Measurements from ENCODE around the gene ZNF346. TPM values are rescaled to one million over a fixed set of nuclear protein-coding genes. Genes with fewer than 3 reads are reported as not detected.

The ZNF346 gene
- total RNA-seq, 1 donor from 2014 or later: 27.1 TPM

Other genes starting within 250 kb of the ZNF346 start
- not detected for gene UNC5A, start 212.1 kb upstream of the ZNF346 start, total RNA-seq
- 21.1 TPM for gene HK3, start 123.3 kb upstream of the ZNF346 start, total RNA-seq
- gene UIMC1, start 15.9 kb upstream of the ZNF346 start, total RNA-seq: 58.0 TPM
- 1.4 TPM for gene FGFR4, start 64.2 kb downstream of the ZNF346 start, total RNA-seq
- gene NSD1, start 111.1 kb downstream of the ZNF346 start, total RNA-seq: 112 TPM